SU-DHL-6 (cell line): ENCODE results near the gene GPR157.

Experiments
- H2AFZ ChIP-seq: fragments of 200-600 bp; sonication (generic); 2 replicates; pipeline ENCODE4 v1.6.1; 2014; ENCODE audit warnings: low read depth, mild to moderate bottlenecking, moderate library complexity, mixed read lengths, antibody characterized with exemption, low read length; ENCODE audit not compliant: severe bottlenecking
- H3F3A ChIP-seq: fragments of 200-600 bp; shearing (Covaris generic); 2 replicates; pipeline ENCODE4 v1.6.0; 2016; ENCODE audit warnings: antibody characterized with exemption, mild to moderate bottlenecking; ENCODE audit not compliant: insufficient read depth
- H3K27ac ChIP-seq: fragments of 200-600 bp; sonication (generic); 2 replicates; pipeline ENCODE4 v1.5.1; 2016; ENCODE audit warnings: low read depth, mild to moderate bottlenecking, low read length, moderate library complexity, mixed read lengths
- H3K27me3 ChIP-seq: fragments of 200-600 bp; sonication (generic), shearing (Covaris generic); 2 replicates; pipeline ENCODE4 v1.6.0; 2014; ENCODE audit warnings: mild to moderate bottlenecking, low read length
- H3K36me3 ChIP-seq: fragments of 200-600 bp; sonication (generic); 2 replicates; pipeline ENCODE4 v1.6.1; 2014; ENCODE audit warnings: mild to moderate bottlenecking, low read length, mixed read lengths
- H3K4me2 ChIP-seq: fragments of 300-600, 200-600 bp; shearing (Covaris generic), sonication (generic); 2 replicates; pipeline ENCODE4 v1.6.0; 2014; ENCODE audit warnings: low read length, low read depth, mild to moderate bottlenecking; ENCODE audit not compliant: poor library complexity, severe bottlenecking
- H3K4me3 ChIP-seq: fragments of 200-600 bp; sonication (generic); 2 replicates; pipeline ENCODE4 v1.5.1; 2014; ENCODE audit warnings: antibody characterized with exemption, low read length, mild to moderate bottlenecking, mixed read lengths; ENCODE audit not compliant: insufficient read depth, poor library complexity, severe bottlenecking
- H3K79me2 ChIP-seq: fragments of 200-600 bp; sonication (generic); 2 replicates; pipeline ENCODE4 v1.6.1; 2014; ENCODE audit warnings: mild to moderate bottlenecking, low read length, moderate library complexity; ENCODE audit not compliant: insufficient read depth
- H3K9ac ChIP-seq: fragments of 200-600 bp; sonication (generic); 2 replicates; pipeline ENCODE4 v1.7.0; 2014; ENCODE audit warnings: mild to moderate bottlenecking, low read length
- H3K9me2 ChIP-seq: fragments of 200-600 bp; sonication (generic); replicated peaks from 2 replicates; pipeline ENCODE4 v1.6.1; 2014; ENCODE audit warnings: low read length; ENCODE audit not compliant: insufficient read depth
- H3K9me3 ChIP-seq: fragments of 200-600 bp; sonication (generic); 2 replicates; pipeline ENCODE4 v1.6.1; 2014; ENCODE audit warnings: low read length, mixed read lengths; ENCODE audit not compliant: insufficient read depth
- H4K20me1 ChIP-seq: fragments of 200-600 bp; sonication (generic); 2 replicates; pipeline ENCODE4 v1.6.1; 2014; ENCODE audit warnings: low read depth, mild to moderate bottlenecking, antibody characterized with exemption, low read length, moderate library complexity, mixed read lengths
- EZH2phosphoT487 ChIP-seq: fragments of 200-600 bp; sonication (generic), shearing (Covaris generic); conservative IDR thresholded peaks from 2 replicates; pipeline ENCODE4 v1.6.1; 2018; ENCODE audit warnings: mild to moderate bottlenecking, antibody characterized with exemption, low read length, moderate library complexity, mixed read lengths
- TF ChIP-seq, protein P1 (sequence below): fragments of 200-600 bp; sonication (generic); IDR thresholded peaks from one replicate; pipeline ENCODE4 v1.5.1; 2017; ENCODE audit warnings: antibody characterized with exemption, mild to moderate bottlenecking, low read length, moderate library complexity; ENCODE audit not compliant: insufficient read depth, poor library complexity, severe bottlenecking

The GPR157 gene

DNA sequence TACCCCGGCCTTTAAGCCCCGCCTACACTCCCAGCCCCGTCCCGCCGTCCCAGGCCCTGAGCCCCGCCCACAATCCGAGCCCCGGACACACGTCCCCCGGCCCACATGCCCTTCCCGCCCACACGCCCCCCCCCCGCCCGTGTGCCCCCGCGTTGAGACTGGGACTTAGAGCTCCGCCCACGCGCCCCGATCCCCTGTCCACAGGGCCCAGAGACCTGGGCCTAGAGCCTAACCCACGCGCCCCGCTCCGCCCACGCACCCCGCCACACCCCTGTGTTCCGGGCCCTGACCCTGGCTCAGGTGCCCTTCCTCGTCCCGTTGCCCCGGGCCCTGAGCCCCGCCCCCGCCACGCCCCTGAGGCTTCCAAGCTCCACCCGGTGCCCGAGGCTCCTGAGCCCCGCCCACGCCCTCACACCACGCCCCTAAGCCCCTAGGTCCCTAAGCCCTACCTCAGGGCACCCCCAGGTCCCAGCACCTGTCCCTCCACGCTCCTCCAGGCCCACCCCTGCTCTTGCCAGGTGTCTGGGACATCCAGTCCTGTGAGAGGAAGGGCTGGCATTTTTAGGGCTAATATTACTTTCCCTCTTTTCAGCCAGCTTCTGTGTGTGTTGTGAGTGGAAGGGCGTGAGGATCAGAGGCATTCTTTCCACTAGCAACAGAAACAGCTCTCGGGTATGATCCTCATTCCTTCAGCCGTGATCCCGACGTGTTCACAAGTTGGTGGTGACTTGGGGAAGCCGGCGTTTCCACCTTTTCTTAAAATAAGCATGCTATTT, 552 bp upstream of the GPR157 start:
- Histone ChIP-seq H4K20me1 (no peaks in the 10 kb centered on the region), H3K27me3 (no peaks in the 10 kb centered on the region), H3K27ac (no peak overlapping the region), H3K4me3 (no peak overlapping the region), H3K36me3 (no peaks in the 10 kb centered on the region), H3K79me2 (no peaks in the 10 kb centered on the region), H3K9me3 (no peaks in the 10 kb centered on the region), H3K9me2 (no peaks in the 10 kb centered on the region), H3K9ac (no peak overlapping the region), H3K4me2 (peak overlapping the region; percentile 36), H2AFZ (no peak overlapping the region), H3F3A (peaks cover 10% of the 10 kb centered on the region)
- TF ChIP-seq EZH2phosphoT487, result no peak
- TF ChIP-seq, protein P1, sequence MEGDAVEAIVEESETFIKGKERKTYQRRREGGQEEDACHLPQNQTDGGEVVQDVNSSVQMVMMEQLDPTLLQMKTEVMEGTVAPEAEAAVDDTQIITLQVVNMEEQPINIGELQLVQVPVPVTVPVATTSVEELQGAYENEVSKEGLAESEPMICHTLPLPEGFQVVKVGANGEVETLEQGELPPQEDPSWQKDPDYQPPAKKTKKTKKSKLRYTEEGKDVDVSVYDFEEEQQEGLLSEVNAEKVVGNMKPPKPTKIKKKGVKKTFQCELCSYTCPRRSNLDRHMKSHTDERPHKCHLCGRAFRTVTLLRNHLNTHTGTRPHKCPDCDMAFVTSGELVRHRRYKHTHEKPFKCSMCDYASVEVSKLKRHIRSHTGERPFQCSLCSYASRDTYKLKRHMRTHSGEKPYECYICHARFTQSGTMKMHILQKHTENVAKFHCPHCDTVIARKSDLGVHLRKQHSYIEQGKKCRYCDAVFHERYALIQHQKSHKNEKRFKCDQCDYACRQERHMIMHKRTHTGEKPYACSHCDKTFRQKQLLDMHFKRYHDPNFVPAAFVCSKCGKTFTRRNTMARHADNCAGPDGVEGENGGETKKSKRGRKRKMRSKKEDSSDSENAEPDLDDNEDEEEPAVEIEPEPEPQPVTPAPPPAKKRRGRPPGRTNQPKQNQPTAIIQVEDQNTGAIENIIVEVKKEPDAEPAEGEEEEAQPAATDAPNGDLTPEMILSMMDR, result no peak

DNA sequence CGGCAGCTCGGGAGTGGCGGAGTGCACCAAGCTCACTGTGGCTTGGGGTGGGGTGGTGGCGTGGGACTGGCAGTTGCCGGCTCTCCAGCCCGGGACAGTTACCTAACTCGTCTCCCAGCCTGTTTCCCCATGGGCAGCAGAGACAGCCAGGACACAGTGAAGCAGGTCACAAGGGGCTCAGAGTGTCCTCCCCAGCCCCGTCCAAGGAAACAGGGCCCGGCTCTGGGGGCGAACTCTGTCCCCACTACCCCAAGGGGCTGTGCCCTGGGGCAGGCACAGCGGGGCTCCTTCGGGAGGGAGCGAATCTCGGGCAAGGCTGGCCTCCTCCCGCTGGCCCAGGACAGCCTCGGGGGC, 759 bp downstream of the GPR157 start:
- Histone ChIP-seq H3K4me2 (no peak overlapping the region), H3K9ac (no peak overlapping the region), H3K4me3 (no peak overlapping the region)

DNA sequence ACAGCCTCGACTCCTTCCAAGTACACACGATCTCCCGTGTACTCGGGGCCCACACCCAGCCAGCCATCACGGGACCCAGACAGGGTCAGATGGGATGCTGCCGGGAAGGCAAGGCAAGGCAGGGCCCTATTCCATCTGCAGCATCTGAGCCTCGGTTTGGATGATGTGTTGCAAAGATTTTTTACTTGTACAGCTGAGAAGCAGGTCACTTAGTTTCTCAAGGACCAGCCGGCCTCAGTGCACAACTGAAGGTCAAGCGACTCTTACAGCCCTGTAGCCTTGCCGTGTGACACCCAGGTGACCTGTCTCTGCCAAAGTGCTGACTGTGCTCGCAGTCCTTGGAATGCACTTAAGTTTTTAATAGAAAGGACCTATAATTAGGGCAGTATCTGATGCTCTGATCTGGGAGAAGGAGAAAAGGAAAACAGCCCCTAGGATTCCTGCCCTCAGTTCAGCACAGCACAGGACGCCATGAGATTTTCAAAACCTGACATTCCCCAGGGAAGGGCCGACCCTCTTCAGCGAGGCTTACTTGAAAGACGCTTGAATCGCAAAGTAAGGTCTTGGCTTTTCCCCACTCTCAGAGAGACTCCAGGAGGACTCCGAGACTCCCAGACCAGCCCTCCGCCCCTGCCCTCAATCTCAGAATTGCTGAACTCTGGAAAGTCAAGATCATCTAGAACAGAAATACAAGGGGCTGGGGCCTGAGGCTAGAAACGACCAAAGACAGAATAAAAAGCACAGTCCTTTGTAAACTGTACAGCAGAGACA, 1.3 kb downstream of the GPR157 start:
- no peak overlapping the region for H3K4me2 ChIP-seq
- H3F3A ChIP-seq, result peaks cover 10% of the 10 kb centered on the region
- H3K4me3 ChIP-seq, result no peak overlapping the region
- H3K9ac ChIP-seq, result no peak overlapping the region
- no peaks in the 10 kb centered on the region for H3K79me2 ChIP-seq
- no peaks in the 10 kb centered on the region for H4K20me1 ChIP-seq
- no peaks in the 10 kb centered on the region for H3K27me3 ChIP-seq
- H3K9me3 ChIP-seq, result no peaks in the 10 kb centered on the region
- TF ChIP-seq EZH2phosphoT487, result no peak
- TF ChIP-seq, protein P1, result no peak
- H3K9me2 ChIP-seq, result no peaks in the 10 kb centered on the region
- no peak overlapping the region for H2AFZ ChIP-seq
- no peak overlapping the region for H3K27ac ChIP-seq
- no peaks in the 10 kb centered on the region for H3K36me3 ChIP-seq

More for the DNA sequence above, 759 bp downstream of the GPR157 start:
- no peak overlapping the region for H2AFZ ChIP-seq
- peaks cover 10% of the 10 kb centered on the region for H3F3A ChIP-seq
- TF ChIP-seq, protein P1, result no peak
- no peak for TF ChIP-seq EZH2phosphoT487
- H3K27me3 ChIP-seq, result no peaks in the 10 kb centered on the region
- H3K9me2 ChIP-seq, result no peaks in the 10 kb centered on the region
- no peak overlapping the region for H3K27ac ChIP-seq
- H3K79me2 ChIP-seq, result no peaks in the 10 kb centered on the region
- no peaks in the 10 kb centered on the region for H4K20me1 ChIP-seq
- no peaks in the 10 kb centered on the region for H3K9me3 ChIP-seq
- no peaks in the 10 kb centered on the region for H3K36me3 ChIP-seq
